AG10803 (cell line): ENCODE measurements around the gene ARID1B.

Source experiments
- DNase-seq: peaks from one replicate; pipeline ENCODE4 v3.0.0; 2010; ENCODE audit warnings: low read depth
- H3K4me3 ChIP-seq: 2 replicates; pipeline ENCODE4 v1.5.1; 2011; ENCODE audit warnings: mild to moderate bottlenecking, low read length, control low read depth
- TF ChIP-seq, protein P1 (sequence below): conservative IDR thresholded peaks from 2 replicates; pipeline ENCODE4 v1.5.1; 2011; ENCODE audit warnings: mild to moderate bottlenecking, low read length, control low read depth, inconsistent platforms

Gene ARID1B

DNA sequence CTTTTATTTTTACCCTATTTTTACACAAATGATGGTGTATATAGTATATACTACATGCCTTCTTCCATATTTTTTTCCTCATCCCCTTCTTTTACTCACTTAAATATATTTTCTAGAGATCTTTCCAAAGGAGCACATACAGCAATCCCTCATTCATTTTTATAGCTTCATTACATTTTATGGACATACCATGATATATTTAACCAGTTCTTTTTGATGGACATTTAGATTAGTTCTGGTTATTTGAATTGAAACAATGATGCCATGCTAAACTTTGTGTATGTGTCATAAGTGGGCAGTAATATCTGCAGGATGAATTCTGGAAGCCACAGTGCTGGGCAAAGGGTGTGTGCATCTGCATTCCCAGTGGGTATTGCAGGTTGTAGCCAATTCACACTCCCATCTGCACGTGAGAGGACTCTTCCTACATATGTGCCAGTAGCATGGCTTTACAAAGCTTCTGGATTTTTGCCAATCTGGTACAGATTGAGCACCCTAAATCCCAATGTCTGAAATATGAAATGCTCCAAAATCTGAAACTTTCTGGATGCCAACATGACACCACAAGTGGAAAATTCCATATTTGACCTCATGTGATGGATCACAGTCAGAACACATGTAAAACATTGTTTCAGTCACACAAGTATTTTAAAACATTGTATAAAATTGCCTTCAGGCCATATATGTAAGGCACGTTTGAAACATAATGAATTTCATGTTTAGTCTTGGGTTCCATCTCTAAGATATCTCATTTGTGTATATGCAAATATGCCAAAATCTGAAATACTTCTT lies 127.2 kb downstream of the ARID1B start:
- no peak overlapping the region for H3K4me3 ChIP-seq
- no peak for DNase-seq
- TF ChIP-seq, protein P1, sequence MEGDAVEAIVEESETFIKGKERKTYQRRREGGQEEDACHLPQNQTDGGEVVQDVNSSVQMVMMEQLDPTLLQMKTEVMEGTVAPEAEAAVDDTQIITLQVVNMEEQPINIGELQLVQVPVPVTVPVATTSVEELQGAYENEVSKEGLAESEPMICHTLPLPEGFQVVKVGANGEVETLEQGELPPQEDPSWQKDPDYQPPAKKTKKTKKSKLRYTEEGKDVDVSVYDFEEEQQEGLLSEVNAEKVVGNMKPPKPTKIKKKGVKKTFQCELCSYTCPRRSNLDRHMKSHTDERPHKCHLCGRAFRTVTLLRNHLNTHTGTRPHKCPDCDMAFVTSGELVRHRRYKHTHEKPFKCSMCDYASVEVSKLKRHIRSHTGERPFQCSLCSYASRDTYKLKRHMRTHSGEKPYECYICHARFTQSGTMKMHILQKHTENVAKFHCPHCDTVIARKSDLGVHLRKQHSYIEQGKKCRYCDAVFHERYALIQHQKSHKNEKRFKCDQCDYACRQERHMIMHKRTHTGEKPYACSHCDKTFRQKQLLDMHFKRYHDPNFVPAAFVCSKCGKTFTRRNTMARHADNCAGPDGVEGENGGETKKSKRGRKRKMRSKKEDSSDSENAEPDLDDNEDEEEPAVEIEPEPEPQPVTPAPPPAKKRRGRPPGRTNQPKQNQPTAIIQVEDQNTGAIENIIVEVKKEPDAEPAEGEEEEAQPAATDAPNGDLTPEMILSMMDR = no peak

DNA sequence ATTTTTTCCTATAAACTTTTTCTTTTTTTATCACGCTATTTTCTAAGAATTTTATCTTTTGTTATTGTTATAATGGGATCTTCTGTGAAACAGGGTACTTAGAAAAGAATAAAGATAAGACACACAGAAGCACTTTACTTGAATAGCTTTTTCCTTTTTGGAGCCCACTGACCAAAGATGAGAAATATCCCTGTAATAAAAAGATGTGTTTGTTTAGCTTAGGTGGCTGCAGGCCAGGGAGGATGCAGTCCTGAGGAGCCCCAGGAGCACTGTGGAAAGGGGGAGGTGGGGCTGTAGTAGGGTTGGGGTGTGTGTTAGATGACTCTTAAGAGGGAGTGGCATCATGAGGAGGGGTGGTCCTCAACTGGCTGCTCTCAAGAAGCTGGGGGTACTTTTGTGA lies 128.6 kb downstream of the ARID1B start:
- no peak overlapping the region for H3K4me3 ChIP-seq
- DNase-seq = no peak
- TF ChIP-seq, protein P1 = no peak

DNA sequence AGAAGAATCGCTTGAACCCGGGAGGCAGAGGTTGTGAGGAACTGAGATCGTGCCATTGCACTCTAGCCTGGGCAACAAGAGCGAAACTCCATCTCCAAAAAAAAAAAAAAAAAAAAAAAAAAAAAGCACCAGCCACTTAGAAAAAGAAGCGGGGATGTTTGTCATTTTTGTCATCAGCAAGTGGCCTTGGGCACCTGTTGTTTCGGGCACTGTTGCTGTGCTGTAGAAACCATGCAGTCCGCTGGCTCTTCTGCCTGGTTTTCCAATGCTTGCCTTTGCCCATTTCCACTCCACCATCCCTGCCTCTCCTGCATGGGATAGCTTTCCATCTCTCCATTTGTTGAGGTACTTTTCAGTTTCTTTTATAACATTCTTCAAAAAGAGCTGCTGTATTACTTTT lies 129.3 kb downstream of the ARID1B start:
- no peak for DNase-seq
- H3K4me3 ChIP-seq = no peak overlapping the region
- TF ChIP-seq, protein P1 = no peak

DNA sequence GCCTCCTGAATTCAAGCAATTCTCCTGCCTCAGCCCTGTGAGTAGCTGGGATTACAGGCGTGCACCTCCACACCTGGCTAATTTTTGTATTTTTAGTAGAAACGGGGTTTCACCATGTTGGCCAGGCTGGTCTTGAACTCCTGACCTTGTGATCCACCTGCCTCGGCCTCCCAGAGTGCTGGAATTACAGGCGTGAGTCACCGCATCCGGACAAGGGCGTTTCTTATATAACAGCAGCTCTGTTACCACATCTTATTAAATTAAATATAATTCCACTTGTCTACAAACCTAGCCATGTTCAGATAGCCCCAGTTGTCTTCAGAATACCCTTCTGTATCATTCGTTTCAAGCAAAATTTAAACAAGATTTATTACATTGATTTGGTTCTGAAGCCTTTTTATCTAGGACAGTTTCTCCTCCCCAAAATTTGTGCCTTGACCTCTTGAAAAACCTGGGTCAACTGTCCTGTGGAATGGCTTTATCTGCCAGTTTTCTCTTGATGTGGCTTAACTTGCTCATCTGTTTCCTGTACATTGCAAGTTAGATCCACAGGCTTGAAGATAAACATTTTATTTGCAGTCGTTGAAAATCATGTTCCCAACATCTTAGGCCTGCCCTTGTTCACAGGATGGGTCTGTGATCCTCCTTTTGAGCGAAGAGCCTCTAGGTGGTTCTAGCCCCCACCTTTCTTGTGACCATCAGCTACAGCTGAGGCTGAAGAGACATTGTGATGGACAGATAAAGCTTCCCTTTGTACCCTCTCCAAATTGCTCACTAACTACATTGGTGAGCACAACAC lies 132.2 kb downstream of the ARID1B start:
- no peak for DNase-seq
- TF ChIP-seq, protein P1 = no peak
- H3K4me3 ChIP-seq = no peak overlapping the region

DNA sequence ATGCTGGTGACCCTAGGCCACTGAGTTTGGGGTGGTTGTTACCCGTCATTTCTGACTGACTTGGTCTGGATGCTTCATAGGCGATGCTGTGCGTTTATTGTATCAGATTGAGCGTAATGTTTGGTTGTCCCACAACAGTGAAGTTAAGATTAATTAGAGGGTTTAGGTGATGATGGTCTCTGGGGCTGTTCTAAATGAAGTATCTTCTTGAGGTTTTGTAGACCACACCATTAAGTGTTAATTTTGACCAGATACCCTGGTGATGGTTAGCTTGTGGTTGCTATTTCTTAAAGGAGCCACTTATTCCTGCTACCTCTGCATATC lies 132.8 kb downstream of the ARID1B start:
- DNase-seq = no peak
- TF ChIP-seq, protein P1 = no peak
- no peak overlapping the region for H3K4me3 ChIP-seq

DNA sequence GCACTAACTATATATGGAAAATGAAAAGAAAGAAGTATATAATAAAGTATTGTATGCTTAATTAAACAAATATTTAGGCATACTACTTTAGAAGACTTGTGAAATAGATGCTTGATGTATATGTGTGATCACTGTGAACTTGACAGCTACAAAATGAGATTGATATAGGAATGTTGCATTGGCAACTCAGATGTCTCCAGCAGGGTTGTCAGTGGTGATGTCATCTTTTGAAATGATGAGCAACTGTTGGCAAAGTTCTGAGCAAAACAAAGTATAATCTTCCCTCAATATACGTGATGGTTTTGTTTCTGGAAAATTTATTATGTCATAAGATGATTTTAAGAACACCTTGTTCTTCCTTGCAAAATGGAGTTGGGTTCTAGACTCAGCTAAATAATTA lies 133.8 kb downstream of the ARID1B start:
- H3K4me3 ChIP-seq = no peak overlapping the region
- TF ChIP-seq, protein P1 = no peak
- DNase-seq = no peak

DNA sequence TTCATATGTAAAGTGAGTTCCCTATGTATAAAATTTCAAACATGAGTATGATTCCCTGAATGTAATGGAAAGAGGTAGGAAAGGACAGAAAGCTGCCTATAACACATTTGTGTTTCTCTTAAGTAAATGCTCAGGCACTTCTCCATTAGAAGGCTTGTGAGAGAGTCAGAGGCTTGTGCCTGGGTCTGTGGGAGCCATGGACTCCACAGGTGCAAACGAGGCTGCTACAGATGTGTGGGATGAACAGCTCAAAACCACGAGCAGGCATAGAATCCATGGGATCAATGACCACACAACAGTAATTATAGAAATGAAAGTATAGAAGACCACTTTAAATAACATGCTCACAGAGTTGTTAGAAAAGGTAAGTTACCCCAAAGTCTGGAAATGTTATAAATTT lies 134.4 kb downstream of the ARID1B start:
- no peak for DNase-seq
- H3K4me3 ChIP-seq = no peak overlapping the region
- TF ChIP-seq, protein P1 = no peak
